Fibroblast of lung (primary cell): ENCODE results near the gene NDEL1.

ENCODE experiments used
- CTCF ChIP-seq, 2 donors: IDR thresholded peaks in 1 of 2; conservative IDR thresholded peaks in 1 of 2; 1 replicate in 1 of 2; 2 replicates in 1 of 2; pipeline ENCODE4 v1.5.1; 2011 to 2012; ENCODE audit warnings: low read length in 2 of 2, control low read depth in 1 of 2, inconsistent platforms in 1 of 2, low read depth in 1 of 2, mild to moderate bottlenecking in 1 of 2
- EZH2 ChIP-seq: IDR thresholded peaks from 2 replicates; pipeline ENCODE4 v1.5.1; 2012; ENCODE audit warnings: low read length, control low read depth, mild to moderate bottlenecking; ENCODE audit errors: missing control alignments

- no peak for TF ChIP-seq CTCF (conservative IDR thresholded peaks at IDR 0.05 in 1 of 2, IDR thresholded peaks at IDR 0.05 in 1 of 2; ENCODE audit: low read depth in 1 of 2, low read length in 2 of 2)
- no peak for TF ChIP-seq EZH2
These were observed 56.4 kb downstream of the NDEL1 start for GRCh38 chr17:8492121-8492520.
